ENCODE results near the gene ULBP3.

The ULBP3 gene

GRCh38 chr6:150014623-150015280 lies 54.2 kb downstream of the ULBP3 start:
- DNase-seq = peak; percentile 59

GRCh38 chr6:150013785-150014622 lies 54.9 kb downstream of the ULBP3 start:
- DNase-seq = peak; percentile 50

- DNase-seq = peak; percentile 53
Measured at GRCh38 chr6:150012846-150013784, 55.8 kb downstream of the ULBP3 start.

Data from activated CD8-positive, alpha-beta memory T cell treated with anti-CD3 and anti-CD28 coated beads for 24 hours (primary cell).